ENCODE results near the gene TIGAR.
A peak's percentile ranks its signal among the peaks of the same experiment; 100 is the strongest.

Gene TIGAR

GRCh38 chr12:4307593-4308333 is 13.2 kb upstream of the TIGAR start:
- peak; percentile 76 for DNase-seq

- no peak for DNase-seq
These were observed 12.6 kb upstream of the TIGAR start for GRCh38 chr12:4308334-4308950.

GRCh38 chr12:4311776-4312175 is 9.2 kb upstream of the TIGAR start:
- DNase-seq, result no peak

- no peak for DNase-seq
These were observed 8.8 kb upstream of the TIGAR start for GRCh38 chr12:4312251-4312650.

GRCh38 chr12:4320497-4320852 is 538 bp upstream of the TIGAR start:
- no peak for DNase-seq

- no peak for DNase-seq
These were observed 1.7 kb downstream of the TIGAR start for GRCh38 chr12:4322726-4323125.

- no peak for DNase-seq
These were observed 2.4 kb downstream of the TIGAR start for GRCh38 chr12:4323396-4323795.

- no peak for DNase-seq
These were observed 3.4 kb downstream of the TIGAR start for GRCh38 chr12:4324366-4324765.

GRCh38 chr12:4325966-4326365 is 5.0 kb downstream of the TIGAR start:
- DNase-seq, result no peak

GRCh38 chr12:4327293-4327692 is 6.3 kb downstream of the TIGAR start:
- no peak for DNase-seq

GRCh38 chr12:4330203-4330602 is 9.2 kb downstream of the TIGAR start:
- DNase-seq, result no peak

GRCh38 chr12:4331221-4331620 is 10.2 kb downstream of the TIGAR start:
- DNase-seq, result no peak

GRCh38 chr12:4331842-4332241 is 10.8 kb downstream of the TIGAR start:
- no peak for DNase-seq

- no peak for DNase-seq
These were observed 25.9 kb downstream of the TIGAR start for GRCh38 chr12:4346931-4347330.

- no peak for DNase-seq
These were observed 32.8 kb downstream of the TIGAR start for GRCh38 chr12:4353785-4354208.

- DNase-seq, result no peak
These were observed 34.4 kb downstream of the TIGAR start for GRCh38 chr12:4355156-4356040.

GRCh38 chr12:4356041-4356327 is 35.0 kb downstream of the TIGAR start:
- no peak for DNase-seq

- no peak for DNase-seq
These were observed 45.1 kb downstream of the TIGAR start for GRCh38 chr12:4366090-4366489.

- no peak for DNase-seq
These were observed 48.5 kb downstream of the TIGAR start for GRCh38 chr12:4369548-4369947.

- no peak for DNase-seq
These were observed 49.3 kb downstream of the TIGAR start for GRCh38 chr12:4370265-4370664.

GRCh38 chr12:4372653-4373052 is 51.6 kb downstream of the TIGAR start:
- DNase-seq, result no peak

- DNase-seq, result no peak
These were observed 54.4 kb downstream of the TIGAR start for GRCh38 chr12:4375449-4375848.

GRCh38 chr12:4378772-4379171 is 57.8 kb downstream of the TIGAR start:
- DNase-seq, result no peak

GRCh38 chr12:4379405-4379804 is 58.4 kb downstream of the TIGAR start, which contains the start of gene FGF23:
FGF23 (minus strand) TSS chr12:4379712; CDS start chr12:4379582, 130 bp downstream.
- peak; percentile 54 for DNase-seq
